NB4 (cell line): ENCODE results near the gene SH2D1B.

Experiments
- MYC ChIP-seq: IDR thresholded peaks from 2 replicates; pipeline ENCODE4 v1.6.1; 2011; ENCODE audit warnings: low read depth, low read length
- POLR2A ChIP-seq: IDR thresholded peaks from 2 replicates; pipeline ENCODE4 v1.6.1; 2011; ENCODE audit warnings: mild to moderate bottlenecking; ENCODE audit not compliant: insufficient read length; ENCODE audit errors: extremely low read depth
- TF ChIP-seq, protein P1 (sequence below): IDR thresholded peaks from one replicate; pipeline ENCODE4 v1.5.1; 2012; ENCODE audit warnings: low read depth, low read length

DNA sequence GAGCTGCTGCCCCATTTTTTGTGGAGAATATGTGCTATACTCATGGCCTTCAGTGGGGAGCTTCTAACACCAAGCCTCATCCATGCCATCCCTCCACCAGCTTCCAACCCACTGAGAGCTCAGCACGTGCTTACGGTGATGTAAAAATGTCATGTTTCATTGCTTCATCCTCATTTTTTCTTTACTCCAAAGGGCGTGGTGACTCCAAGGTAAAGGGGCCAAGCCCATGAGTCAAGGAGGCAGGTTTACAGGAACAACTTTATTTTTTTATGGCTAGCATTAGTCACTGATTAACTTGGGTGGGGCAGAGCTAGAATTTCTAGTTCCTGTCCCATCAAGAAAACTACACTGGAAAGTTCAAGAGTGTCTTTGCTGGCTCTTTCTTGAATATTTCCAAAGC lies 30.6 kb downstream of the SH2D1B start, which contains the start of gene C1orf226:
- no peak for TF ChIP-seq POLR2A
- TF ChIP-seq, protein P1, sequence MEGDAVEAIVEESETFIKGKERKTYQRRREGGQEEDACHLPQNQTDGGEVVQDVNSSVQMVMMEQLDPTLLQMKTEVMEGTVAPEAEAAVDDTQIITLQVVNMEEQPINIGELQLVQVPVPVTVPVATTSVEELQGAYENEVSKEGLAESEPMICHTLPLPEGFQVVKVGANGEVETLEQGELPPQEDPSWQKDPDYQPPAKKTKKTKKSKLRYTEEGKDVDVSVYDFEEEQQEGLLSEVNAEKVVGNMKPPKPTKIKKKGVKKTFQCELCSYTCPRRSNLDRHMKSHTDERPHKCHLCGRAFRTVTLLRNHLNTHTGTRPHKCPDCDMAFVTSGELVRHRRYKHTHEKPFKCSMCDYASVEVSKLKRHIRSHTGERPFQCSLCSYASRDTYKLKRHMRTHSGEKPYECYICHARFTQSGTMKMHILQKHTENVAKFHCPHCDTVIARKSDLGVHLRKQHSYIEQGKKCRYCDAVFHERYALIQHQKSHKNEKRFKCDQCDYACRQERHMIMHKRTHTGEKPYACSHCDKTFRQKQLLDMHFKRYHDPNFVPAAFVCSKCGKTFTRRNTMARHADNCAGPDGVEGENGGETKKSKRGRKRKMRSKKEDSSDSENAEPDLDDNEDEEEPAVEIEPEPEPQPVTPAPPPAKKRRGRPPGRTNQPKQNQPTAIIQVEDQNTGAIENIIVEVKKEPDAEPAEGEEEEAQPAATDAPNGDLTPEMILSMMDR: no peak
- no peak for TF ChIP-seq MYC
